Measurements from ENCODE around the gene ETFBKMT.
"Not testable (repeated sequence)": the region's sequence is repeated elsewhere in the genome, so short reads cannot be mapped to it uniquely, and the experiment has no call there.

The ETFBKMT gene

GRCh38 chr12:31644536-31644935 is 15.0 kb upstream of the ETFBKMT start:
- no peak for DNase-seq (ENCODE audit: low spot score in 2 of 2)
- no peaks in the 10 kb centered on the region for H3K4me1 Mint-ChIP-seq
- no peak for ATAC-seq
- H3K4me3 Mint-ChIP-seq: no peak overlapping the region
- H3K27ac Mint-ChIP-seq: no peak overlapping the region
- H3K9me3 Mint-ChIP-seq: no peaks in the 10 kb centered on the region
- no peaks in the 10 kb centered on the region for H3K36me3 Mint-ChIP-seq

GRCh38 chr12:31645924-31646323 is 13.6 kb upstream of the ETFBKMT start:
- DNase-seq (ENCODE audit: low spot score in 2 of 2) (no peak), ATAC-seq (no peak)
- no peaks in the 10 kb centered on the region for H3K36me3 Mint-ChIP-seq
- H3K4me3 Mint-ChIP-seq: no peak overlapping the region
- no peaks in the 10 kb centered on the region for H3K9me3 Mint-ChIP-seq
- no peak overlapping the region for H3K27ac Mint-ChIP-seq
- H3K4me1 Mint-ChIP-seq: no peaks in the 10 kb centered on the region

GRCh38 chr12:31647086-31647491 is 12.4 kb upstream of the ETFBKMT start:
- no peaks in the 10 kb centered on the region for H3K9me3 Mint-ChIP-seq
- DNase-seq (ENCODE audit: low spot score in 2 of 2) (no peak), ATAC-seq (no peak)
- H3K36me3 Mint-ChIP-seq: no peaks in the 10 kb centered on the region
- H3K4me3 Mint-ChIP-seq: no peak overlapping the region
- no peak overlapping the region for H3K27ac Mint-ChIP-seq
- H3K4me1 Mint-ChIP-seq: no peaks in the 10 kb centered on the region

- Mint-ChIP-seq H3K9me3 (no peaks in the 10 kb centered on the region), H3K27ac (no peak overlapping the region)
These were observed 8.6 kb upstream of the ETFBKMT start for GRCh38 chr12:31650918-31651317.

GRCh38 chr12:31651893-31652521 is 7.5 kb upstream of the ETFBKMT start:
- Mint-ChIP-seq H3K4me1 (peaks cover 9% of the 10 kb centered on the region), H3K36me3 (no peaks in the 10 kb centered on the region), H3K9me3 (no peaks in the 10 kb centered on the region), H3K4me3 (no peak overlapping the region), H3K27ac (no peak overlapping the region)
- no peak for ATAC-seq
- DNase-seq (ENCODE audit: low spot score in 2 of 2): no peak

More at GRCh38 chr12:31650918-31651317, 8.6 kb upstream of the ETFBKMT start:
- no peaks in the 10 kb centered on the region for H3K36me3 Mint-ChIP-seq
- ATAC-seq (no peak), DNase-seq (ENCODE audit: low spot score in 2 of 2) (no peak)
- peaks cover 9% of the 10 kb centered on the region for H3K4me1 Mint-ChIP-seq
- H3K4me3 Mint-ChIP-seq: no peak overlapping the region

GRCh38 chr12:31655208-31655607 is 4.3 kb upstream of the ETFBKMT start:
- Mint-ChIP-seq H3K9me3 (no peaks in the 10 kb centered on the region), H3K36me3 (no peaks in the 10 kb centered on the region), H3K27ac (no peak overlapping the region), H3K4me3 (no peak overlapping the region), H3K4me1 (peaks cover 15% of the 10 kb centered on the region)
- DNase-seq (ENCODE audit: low spot score in 2 of 2) (no peak), ATAC-seq (no peak)

- H3K36me3 Mint-ChIP-seq: no peaks in the 10 kb centered on the region
- no peak overlapping the region for H3K4me3 Mint-ChIP-seq
- peaks cover 15% of the 10 kb centered on the region for H3K4me1 Mint-ChIP-seq
- H3K9me3 Mint-ChIP-seq: no peaks in the 10 kb centered on the region
- H3K27ac Mint-ChIP-seq: no peak overlapping the region
- DNase-seq (ENCODE audit: low spot score in 2 of 2): no peak
- ATAC-seq: no peak
These were observed 3.7 kb upstream of the ETFBKMT start for GRCh38 chr12:31655792-31656191.

- Mint-ChIP-seq H3K9me3 (no peaks in the 10 kb centered on the region), H3K4me1 (peaks cover 6% of the 10 kb centered on the region), H3K4me3 (peak overlapping the region; percentile 78), H3K27ac (peak overlapping the region; percentile 91), H3K36me3 (no peaks in the 10 kb centered on the region)
- ATAC-seq: peak; percentile 2
- DNase-seq (ENCODE audit: low spot score in 2 of 2): no peak
These were observed 909 bp upstream of the ETFBKMT start for GRCh38 chr12:31658471-31659086.

- H3K4me1 Mint-ChIP-seq: peaks cover 6% of the 10 kb centered on the region
- H3K4me3 Mint-ChIP-seq: no peak overlapping the region
- no peak overlapping the region for H3K27ac Mint-ChIP-seq
- no peak for ATAC-seq
- DNase-seq (ENCODE audit: low spot score in 2 of 2): no peak
- H3K9me3 Mint-ChIP-seq: no peaks in the 10 kb centered on the region
- no peaks in the 10 kb centered on the region for H3K36me3 Mint-ChIP-seq
These were observed 2.8 kb downstream of the ETFBKMT start for GRCh38 chr12:31662176-31662849.

GRCh38 chr12:31663576-31663975 is 4.1 kb downstream of the ETFBKMT start:
- H3K36me3 Mint-ChIP-seq: no peaks in the 10 kb centered on the region
- H3K9me3 Mint-ChIP-seq: no peaks in the 10 kb centered on the region
- ATAC-seq: no peak
- no peak overlapping the region for H3K4me3 Mint-ChIP-seq
- no peak for DNase-seq (ENCODE audit: low spot score in 2 of 2)
- no peak overlapping the region for H3K27ac Mint-ChIP-seq
- peaks cover 1% of the 10 kb centered on the region for H3K4me1 Mint-ChIP-seq

- H3K27ac Mint-ChIP-seq: no peak overlapping the region
- peaks cover 4% of the 10 kb centered on the region for H3K9me3 Mint-ChIP-seq
- no peaks in the 10 kb centered on the region for H3K4me1 Mint-ChIP-seq
- no peak for ATAC-seq
- H3K4me3 Mint-ChIP-seq: no peak overlapping the region
- H3K36me3 Mint-ChIP-seq: no peaks in the 10 kb centered on the region
- DNase-seq (ENCODE audit: low spot score in 2 of 2): no peak
These were observed 4.5 kb downstream of the ETFBKMT start for GRCh38 chr12:31664038-31664437.

GRCh38 chr12:31669020-31669419 is 9.5 kb downstream of the ETFBKMT start:
- H3K27ac Mint-ChIP-seq: no peak overlapping the region

GRCh38 chr12:31669582-31669981 is 10.1 kb downstream of the ETFBKMT start:
- H3K4me3 Mint-ChIP-seq; H3K36me3 Mint-ChIP-seq; H3K4me1 Mint-ChIP-seq; DNase-seq (ENCODE audit: low spot score in 2 of 2); ATAC-seq; H3K27ac Mint-ChIP-seq; H3K9me3 Mint-ChIP-seq: not testable (repeated sequence)

More at GRCh38 chr12:31669020-31669419, 9.5 kb downstream of the ETFBKMT start:
- H3K36me3 Mint-ChIP-seq: no peaks in the 10 kb centered on the region
- H3K9me3 Mint-ChIP-seq: peaks cover 5% of the 10 kb centered on the region
- no peaks in the 10 kb centered on the region for H3K4me1 Mint-ChIP-seq
- DNase-seq (ENCODE audit: low spot score in 2 of 2) (no peak), ATAC-seq (no peak)
- H3K4me3 Mint-ChIP-seq: no peak overlapping the region

GRCh38 chr12:31672521-31672920 is 13.0 kb downstream of the ETFBKMT start:
- no peak overlapping the region for H3K4me3 Mint-ChIP-seq
- no peaks in the 10 kb centered on the region for H3K36me3 Mint-ChIP-seq
- H3K9me3 Mint-ChIP-seq: peaks cover 5% of the 10 kb centered on the region
- H3K27ac Mint-ChIP-seq: no peak overlapping the region
- no peak for ATAC-seq
- H3K4me1 Mint-ChIP-seq: no peaks in the 10 kb centered on the region
- DNase-seq (ENCODE audit: low spot score in 2 of 2): no peak

GRCh38 chr12:31682136-31682962 is 22.9 kb downstream of the ETFBKMT start:
- DNase-seq (ENCODE audit: low spot score in 2 of 2) (peak; percentile 51 to 81), ATAC-seq (peak; percentile 90)
- peaks cover 2% of the 10 kb centered on the region for H3K9me3 Mint-ChIP-seq
- H3K27ac Mint-ChIP-seq: peak overlapping the region; percentile 70
- H3K4me1 Mint-ChIP-seq: peaks cover 7% of the 10 kb centered on the region
- H3K4me3 Mint-ChIP-seq: peak overlapping the region; percentile 7
- H3K36me3 Mint-ChIP-seq: no peaks in the 10 kb centered on the region
